HG03060 (cell line): ENCODE measurements around the gene EPHA2.

Experiments used
- ATAC-seq: cut with Tn5 transposase; IDR thresholded peaks from one replicate; pipeline ENCODE4 v1.9.1; 2021; ENCODE audit warnings: low read depth, moderate number of reproducible peaks; ENCODE audit not compliant: unreplicated experiment

Gene EPHA2

DNA sequence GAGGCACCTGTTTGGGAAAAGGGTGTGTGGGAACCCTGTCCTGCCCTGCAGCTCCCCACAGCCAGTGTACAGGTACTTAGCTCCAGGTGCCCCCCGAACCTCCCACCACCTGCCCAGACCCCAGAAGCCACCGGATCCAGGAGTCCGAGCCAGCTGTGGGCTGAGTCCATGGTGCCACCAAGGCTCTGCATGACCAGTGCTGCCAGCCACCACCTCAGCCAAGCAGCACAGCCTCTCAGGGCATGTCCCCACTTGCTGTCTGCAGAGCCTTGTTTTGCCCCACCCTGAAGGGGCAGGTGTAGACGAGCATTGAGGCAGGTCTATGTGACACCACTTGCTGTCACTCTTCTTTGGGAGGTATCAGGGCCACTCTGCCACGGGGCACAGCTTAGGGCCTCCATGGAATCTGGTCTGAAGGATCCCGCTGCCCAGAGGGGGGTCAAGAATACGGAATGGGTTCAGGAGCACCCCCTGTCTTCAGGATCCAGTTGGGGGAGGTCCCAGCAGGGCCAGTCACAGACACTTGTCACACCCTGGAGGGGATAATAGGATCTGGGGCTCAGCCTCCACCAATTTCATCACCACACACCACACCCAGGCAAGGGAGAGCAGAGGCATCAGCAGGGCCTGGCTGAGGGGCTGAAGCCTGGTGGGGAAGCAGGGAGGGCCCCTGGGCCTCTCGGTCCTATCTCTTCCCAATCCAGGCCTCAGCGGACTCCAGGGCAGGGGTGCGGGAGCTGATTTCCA, 28.9 kb upstream of the EPHA2 start:
- ATAC-seq, result no peak

- no peak for ATAC-seq
These were observed 28.1 kb upstream of the EPHA2 start for GRCh38 chr1:16183765-16184556.

- no peak for ATAC-seq
These were observed 27.3 kb upstream of the EPHA2 start for GRCh38 chr1:16183179-16183578.

- no peak for ATAC-seq
These were observed 26.2 kb upstream of the EPHA2 start for GRCh38 chr1:16181887-16182719.

- ATAC-seq, result no peak
These were observed 24.5 kb upstream of the EPHA2 start for GRCh38 chr1:16180291-16180824.

DNA sequence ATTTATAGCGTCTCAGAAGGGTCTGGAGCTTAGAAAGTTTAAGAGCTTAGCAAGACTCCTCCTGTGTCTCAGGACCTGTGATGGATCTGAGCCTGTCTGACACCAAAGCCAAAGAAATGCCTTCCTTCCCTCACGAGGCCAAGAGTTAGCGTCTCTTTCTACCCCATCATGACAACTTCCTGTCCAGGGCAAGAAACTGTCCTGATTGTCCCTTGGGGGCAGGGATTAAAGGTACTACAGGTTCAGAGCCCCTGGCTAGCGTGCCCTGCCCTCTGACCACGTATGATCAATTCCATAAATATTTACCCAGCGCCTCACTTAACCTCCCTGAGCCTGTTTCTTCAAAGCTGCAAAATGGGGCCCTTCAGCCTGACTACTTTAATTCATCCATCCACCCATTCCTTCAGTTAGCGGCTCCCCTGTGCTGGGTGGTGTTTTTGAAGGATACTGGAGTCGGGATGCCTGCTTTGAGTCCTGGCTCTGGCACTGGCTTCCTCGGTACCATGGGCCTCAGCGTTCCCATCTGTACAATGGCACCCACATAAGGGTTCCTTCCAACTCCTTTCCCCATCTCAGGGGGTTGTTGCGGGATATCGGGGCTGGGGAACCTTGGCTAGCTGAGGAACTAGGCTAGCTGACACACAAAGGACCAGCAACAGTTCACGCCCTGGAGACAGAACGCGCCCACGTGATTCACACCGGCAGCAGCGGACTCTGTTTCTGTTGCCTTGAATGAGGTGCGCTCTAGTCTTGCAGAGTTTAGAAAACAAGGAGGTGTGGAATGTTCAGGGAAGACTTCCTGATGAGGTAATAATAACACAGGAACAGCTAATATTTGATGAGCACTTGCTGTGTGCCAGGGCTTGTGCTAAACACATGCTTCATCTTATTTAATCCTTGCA, 23.0 kb upstream of the EPHA2 start:
- ATAC-seq, result no peak

- ATAC-seq, result no peak
These were observed 21.4 kb upstream of the EPHA2 start for GRCh38 chr1:16177306-16177705.

DNA sequence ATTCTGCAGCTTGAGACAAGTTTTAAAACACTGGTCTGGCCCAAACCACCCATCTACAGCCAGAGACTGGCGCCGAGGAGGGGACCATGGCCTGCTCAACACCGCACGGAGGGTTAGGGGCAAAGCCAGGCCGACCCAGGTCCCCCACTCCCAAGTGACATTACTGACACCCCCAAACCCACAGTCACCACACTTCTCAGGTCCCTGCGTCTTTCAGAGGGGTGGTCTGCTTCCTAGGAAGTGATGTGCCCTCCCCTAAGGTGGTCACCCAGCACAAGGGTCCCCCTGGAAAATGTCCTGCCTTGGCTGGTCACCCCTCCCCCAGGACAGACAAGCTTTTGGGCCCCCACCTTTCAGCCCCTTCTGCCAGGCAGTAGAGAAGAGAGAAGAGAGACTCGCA, 20.8 kb upstream of the EPHA2 start:
- ATAC-seq, result no peak

- no peak for ATAC-seq
These were observed 20.0 kb upstream of the EPHA2 start for GRCh38 chr1:16175610-16176553.

DNA sequence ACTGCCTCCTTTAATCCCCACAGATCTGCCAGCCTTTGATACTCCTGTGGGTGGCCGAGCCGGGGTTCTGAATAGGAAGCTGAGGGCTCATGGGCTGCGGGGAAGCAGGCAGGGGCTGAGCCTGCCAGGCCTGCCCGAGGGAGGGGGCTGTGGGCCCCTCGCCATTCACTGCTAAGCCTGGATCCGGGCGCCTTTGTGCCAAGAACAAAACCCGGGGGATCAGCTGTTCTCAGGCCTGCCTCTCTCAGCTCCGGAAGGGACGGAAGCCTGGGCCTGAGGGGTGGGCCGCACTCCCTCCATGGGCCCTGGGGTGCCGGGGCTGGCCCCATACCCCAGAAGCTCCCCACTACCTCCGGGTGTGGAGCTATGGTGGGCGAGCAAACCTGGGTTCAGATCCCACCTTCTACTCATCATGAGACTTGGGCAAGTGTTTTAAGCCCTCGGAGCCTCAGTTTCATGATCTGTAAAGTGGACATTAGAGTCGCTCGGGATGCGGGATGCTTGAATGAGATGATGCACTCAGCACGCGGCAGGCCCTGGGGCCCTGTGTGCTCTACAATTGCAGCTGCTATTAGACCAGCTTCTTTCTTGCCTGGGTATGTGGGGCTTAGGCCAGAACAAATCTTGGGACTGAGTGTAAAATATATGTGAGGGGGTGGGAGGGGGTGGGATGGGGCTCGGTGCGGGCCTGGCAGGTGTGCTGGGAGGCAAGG, 19.2 kb upstream of the EPHA2 start:
- no peak for ATAC-seq

- no peak for ATAC-seq
These were observed 18.5 kb upstream of the EPHA2 start for GRCh38 chr1:16174261-16174868.

GRCh38 chr1:16173447-16174260, 17.8 kb upstream of the EPHA2 start:
- no peak for ATAC-seq

- ATAC-seq, result no peak
These were observed 17.1 kb upstream of the EPHA2 start for GRCh38 chr1:16172964-16173446.

- no peak for ATAC-seq
These were observed 16.5 kb upstream of the EPHA2 start for GRCh38 chr1:16172218-16172830.

DNA sequence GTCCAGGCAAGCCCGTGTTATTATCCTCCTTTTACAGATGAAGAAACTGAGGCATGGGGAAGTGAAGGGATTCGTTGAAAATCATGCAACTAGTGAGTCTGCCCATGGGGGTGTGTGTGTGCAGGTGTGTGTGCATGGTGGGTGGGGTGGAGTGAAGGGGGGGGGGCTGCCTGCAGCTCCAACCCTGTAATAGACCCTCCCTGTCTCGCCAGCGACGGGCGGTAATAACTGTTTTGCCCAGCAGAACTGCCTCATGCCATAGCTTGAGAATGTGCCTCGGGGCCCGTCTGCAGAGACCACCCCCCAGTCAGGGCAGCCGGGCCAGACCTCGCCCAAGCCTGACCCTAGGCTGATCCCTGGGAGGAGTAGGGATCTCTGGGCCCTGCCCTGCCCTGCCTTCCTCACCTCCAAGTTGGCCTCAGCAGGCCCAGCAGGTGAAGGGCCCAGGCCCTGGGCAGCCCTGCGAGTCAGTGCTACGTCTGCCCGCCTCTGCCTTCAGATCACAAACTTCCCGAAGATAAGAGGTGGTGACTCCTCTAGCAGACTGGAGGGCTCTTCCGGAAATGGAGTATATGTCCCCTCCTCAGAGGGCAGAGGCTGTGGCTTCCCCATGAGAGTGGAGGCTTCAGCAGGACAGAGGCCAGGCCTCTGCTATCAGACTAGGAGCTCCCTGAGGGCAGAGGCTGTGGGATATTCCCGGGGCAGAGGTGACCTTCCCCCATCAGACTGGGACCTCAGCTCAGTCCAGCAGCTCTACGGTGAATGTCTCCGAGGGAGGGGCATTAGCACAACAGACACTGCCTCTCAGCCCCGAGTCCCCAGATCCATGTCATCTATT, 15.7 kb upstream of the EPHA2 start:
- no peak for ATAC-seq
